AG20443 (cell line): Measurements from ENCODE around the gene EEFSEC.

Experiments used
- DNase-seq: peaks from one replicate; pipeline ENCODE4 v3.0.0; 2012; ENCODE audit warnings: low spot score, mixed read lengths

The EEFSEC gene

DNA sequence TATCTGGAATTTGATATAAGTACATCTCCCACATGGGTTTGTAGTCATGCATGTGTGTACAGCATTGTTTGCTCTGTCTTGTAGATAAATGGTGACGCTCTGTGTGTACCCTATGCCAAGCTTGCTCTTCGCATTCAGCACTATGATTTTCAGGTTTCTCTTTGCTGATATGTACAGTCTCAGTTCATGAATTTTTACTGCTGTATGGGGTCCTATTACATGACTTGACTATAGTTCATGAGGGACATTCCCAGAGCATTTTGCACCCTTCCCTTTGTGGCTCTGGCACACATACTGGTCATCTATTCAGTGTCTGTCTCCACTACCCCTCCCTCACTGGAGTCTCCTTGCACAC is 132.7 kb downstream of the EEFSEC start:
- no peak for DNase-seq

DNA sequence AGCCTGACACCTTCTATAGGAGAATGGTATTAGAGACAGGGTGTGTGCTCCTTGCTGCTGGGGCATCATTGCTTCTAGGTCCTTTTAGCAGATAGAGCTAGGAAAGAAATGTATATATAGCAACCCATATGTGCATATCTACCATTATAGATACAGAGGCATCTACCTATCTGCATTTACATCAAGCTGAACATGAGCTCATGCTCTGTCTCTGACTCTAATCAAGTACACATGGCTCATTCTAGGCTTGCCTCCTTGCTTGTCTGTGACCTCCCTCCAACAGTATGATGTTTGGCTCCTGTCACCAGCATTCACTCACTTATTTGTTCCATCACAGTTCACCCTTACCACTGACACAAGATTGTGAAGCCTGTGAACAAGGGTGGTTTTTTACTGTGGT is 133.4 kb downstream of the EEFSEC start:
- no peak for DNase-seq

DNA sequence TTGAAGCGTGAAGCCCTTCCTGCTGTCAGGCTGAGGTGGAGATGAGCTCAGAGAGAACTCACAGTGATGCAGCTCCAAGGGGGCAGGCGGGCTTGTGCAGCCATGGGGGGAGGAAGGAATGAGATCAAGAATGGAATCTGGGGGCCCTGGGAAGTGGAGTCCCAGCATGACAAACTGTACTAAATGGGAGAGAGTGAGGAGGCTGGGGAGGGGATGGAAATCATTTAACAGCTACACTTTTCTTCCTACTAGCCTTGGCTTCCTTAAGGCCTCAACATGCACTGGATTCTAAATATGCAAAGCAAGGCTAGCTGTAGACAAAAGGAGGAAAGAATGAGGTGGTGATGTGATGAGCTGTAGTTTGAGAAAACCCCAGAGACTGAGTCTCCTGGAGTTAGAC is 133.9 kb downstream of the EEFSEC start:
- DNase-seq, result no peak

DNA sequence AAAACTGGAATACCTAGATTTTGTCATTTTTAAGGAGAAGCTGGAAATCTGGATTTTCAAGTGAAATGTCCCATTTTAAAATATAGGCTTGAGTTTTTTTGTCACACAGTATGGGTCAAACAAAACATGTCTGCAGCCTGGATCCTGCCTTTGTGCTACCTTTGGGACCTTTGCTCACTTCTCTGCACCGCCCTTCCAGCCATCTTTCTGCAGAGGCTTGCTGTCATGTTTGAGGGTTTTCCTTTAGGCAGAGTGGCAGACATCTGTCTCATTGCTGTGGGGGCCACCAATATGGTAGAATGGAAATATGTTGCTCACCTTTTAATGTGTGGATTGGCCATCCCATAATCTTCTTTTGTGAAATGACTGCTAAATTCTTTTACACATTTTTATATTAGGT is 136.3 kb downstream of the EEFSEC start:
- no peak for DNase-seq

DNA sequence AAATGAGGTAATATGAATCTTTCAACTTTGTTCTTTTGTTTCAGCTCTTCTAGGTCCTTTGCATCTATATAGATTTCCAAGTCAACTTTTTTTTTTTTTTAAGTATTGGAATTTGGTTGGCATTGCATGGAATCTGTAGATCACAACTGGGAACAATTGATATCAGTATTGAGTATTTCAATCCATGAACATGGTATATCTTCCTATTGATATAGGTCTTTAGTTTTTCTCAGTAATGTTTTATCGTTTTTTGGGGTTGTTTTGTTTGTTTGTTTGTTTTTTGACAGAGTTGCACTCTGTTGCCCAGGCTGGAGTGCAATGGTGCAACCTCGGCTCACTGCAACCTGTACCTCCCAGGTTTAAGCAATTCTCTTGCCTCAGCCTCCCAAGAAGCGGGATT is 137.2 kb downstream of the EEFSEC start:
- DNase-seq, result no peak

DNA sequence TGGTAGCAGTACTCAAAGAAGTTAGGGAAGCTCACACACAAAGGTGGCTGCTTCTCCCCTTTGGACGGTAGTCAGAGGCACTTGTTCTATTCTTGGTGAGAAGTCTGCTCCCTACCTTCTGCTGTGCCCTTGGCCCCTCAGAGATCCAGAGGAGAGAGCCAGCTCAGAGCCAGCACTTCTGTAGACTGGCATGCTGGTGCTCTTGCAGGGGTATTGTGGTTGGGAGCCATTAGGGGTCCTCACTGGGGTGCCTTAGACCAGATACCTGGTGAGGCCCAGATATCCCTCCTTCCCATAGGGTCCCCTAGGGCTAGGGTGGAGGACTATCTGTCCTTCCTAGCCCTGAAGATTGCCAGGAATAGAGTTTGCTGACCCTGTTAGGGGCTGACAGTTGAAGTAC is 140.6 kb downstream of the EEFSEC start:
- no peak for DNase-seq

DNA sequence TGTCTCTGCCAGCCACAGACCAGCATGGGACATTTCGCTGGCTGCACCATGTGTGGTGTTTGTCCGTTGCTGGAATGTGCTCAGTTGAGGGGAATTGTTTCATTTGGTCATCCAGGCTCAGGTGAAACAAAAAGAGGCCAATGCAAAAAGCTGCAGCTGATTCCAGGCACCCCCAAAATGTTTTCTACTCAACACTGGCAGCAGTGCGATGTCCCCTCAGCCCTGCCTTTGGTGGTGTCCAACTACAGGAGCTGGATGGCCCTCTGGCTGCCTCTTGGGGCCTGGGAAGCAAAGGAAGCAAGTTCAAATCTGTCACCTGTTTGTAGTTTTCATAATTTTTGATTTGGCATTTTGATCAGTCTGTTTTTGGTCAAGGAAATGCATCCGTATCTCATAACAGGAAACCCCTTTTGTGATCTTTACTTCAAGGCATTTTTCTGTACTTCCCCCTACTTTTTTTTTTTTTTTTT is 141.8 kb downstream of the EEFSEC start:
- DNase-seq, result no peak

DNA sequence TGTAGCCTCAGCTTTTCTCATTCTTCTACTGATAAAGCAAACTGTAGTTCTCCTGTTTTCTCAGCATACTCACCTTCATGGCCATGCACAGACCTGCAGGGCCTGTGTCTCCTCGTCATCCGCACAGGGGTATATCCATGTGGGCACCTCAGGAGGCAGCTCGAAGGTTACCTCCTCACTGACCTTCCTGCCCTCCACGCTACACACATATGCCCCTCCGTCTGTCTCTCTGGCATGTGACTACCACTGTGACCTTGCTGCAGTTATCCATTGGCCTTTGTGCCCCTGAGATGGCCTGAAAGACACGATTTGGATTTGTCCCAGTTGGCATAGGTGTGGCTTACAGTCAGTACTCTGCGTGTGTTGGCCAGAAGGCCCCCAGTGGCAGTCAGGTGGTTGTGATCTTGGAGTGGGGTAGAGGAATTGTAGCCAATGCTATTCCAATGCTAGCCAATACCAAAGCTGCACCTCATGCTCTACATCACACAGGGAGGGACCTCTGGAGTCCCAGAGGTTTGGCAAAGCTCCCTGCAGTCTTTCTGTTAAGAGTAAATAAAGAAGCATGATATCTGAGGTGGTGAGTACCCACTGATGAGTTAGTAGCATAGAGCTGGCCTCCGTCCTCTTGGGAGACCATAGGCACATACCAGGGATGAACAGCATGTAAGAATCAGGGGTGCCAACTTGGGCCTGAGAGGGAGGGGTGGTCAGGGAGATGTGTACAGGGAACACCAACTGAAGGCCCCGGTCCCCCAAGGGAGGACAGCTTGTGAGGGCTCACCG is 143.4 kb downstream of the EEFSEC start:
- DNase-seq, result no peak

DNA sequence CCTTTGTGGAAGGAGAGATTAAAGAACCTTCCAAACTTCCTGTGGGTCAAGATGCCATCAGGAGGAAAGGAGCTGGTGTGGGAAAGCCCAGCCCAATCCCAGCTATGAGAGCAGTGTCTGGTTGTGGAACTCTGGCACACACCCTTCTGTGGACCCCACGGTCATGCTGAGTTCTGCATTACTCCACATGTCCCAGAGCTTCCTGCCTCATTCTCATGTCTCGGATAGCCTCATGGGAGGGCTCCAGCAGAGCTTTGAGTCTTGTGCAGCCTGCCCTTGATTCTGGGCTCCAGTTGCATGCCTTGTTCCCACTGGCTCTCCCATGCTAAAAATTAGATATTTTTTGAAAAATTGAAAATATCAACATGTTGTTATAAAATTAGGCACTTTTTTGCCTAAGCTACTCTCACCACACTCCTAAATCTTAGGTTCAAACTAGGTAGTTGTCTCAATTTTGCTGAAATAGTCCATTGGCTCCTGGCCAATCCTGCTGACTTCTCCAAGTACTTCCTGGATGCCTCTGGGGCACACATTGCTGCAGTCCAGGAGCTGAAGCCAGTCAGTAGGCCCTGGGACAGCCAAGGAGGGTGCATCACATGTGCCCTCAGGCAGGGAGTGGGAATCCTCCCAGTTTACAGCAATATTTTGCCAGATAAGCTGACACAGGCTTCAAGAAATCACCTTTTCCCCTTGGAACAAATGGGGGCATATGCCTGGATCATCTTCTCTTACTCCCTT is 144.3 kb downstream of the EEFSEC start:
- peak; percentile 64 for DNase-seq

DNA sequence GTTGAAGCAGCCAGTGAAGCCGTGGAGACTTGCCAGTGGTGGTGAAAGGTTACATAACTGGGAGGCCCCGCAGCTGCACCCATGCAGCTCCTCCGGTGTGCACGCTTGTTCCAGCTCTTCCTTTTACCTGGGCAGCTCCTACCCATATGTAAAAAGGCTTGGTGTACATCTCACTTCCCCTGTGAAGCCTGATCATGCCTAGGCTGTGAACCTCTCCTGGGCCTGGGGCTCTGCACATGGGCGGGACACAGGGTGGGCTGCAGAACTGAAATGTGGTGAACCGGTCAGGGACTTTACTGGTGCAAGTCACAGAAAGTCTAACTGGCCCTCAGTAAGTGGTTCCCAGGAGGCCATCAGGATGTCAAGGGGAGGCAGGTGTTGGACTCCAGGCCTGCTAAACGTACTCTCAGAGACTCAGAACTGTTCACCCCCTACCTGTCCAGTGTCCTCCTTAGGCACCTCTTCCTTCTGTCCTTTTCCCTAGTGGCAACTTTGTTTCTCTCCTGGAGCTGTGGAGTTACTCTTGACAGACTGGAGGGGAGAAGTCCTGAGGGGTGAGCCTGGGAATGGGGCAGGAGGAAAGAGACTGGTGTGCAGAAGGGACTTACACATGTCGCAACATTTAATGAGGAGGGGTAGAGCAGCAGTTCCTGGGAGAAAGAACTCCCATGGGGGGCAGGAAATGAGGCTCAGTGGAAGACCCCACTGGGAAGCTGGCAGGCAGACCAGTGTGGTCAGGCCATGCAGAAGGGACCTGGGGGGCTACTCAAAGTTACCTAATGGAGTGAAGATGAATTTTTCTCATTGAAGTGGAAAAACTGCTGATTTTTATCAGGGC is 148.1 kb downstream of the EEFSEC start:
- no peak for DNase-seq

DNA sequence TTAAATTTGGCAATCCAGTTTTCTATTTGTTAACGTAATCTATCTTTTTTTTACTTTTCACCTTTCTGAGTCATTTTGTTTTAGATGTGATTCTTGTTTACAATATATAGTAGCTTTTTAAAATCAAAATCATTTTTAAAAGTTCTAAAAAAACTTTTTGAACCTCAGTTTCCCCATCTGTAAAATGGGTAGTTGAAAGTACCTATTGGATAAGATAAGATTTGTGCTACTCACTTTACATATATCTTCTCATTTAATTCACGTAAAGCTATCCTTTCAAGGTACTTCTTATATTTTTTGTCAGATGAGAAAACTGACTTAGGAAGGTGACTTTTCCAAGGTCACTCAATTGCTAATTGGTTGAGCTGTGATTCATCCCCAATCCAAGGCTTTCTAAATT is 153.2 kb downstream of the EEFSEC start:
- no peak for DNase-seq

DNA sequence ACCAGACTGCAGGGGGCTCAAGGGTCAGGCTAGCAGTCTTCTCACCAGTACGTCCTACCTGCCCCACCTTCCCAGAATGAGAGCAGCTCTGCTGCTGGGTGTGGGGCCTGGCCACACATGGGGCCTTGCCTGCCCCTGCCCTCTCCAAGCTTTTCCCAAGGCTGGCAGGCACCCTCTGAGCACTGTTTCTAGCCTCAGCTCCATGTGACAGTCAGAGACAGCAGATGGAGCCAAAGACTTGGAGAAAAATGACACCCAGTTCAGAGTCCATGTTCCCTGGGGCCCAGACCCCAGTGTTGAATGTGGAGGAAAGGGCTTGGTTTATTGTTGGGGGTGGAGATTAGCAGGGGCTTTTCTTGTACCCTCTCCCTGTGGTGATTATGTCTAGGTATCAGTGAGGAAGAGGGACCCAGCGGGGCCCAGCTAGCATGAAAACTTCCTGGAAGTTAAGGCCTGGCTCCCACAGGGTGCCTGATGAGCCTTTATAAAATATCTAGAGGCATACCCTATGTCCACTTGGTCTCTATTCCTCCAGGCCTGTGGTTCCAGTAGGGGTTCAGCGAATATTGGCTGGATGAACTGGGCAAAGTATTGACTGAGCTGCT is 153.8 kb downstream of the EEFSEC start:
- no peak for DNase-seq

DNA sequence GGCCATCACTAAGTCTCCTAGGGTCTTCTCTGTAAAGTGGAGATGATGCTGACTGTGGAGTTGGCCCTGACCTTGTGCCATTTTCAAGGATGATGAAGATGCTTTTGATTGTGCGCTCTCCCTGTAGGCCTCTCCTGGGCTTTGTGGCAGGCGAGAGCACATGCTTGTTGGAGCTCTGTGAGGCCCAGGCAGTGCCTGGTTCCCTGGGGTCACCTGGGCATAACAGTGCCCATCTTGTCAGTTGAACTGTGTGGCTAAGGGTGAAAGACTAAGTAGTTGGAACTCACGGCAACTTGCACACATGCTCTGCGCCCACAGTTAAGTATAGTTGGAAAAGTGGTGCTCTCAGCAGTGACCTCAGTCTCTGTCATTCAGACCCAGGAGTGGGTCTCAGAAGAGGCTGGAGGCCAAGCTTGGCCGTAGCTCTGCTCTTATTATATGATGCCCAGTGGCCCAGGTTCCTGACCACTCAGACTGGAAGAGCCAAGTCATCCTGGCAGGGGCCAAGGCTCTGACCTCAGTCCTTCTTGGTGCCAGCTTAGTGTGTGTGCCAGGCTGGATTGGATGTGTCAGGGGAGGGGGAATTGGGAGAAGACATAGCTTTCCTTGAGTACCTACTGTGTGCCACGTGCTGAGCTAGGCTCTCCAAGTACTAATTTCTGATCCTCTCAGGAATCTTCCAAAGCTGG is 154.6 kb downstream of the EEFSEC start:
- no peak for DNase-seq

DNA sequence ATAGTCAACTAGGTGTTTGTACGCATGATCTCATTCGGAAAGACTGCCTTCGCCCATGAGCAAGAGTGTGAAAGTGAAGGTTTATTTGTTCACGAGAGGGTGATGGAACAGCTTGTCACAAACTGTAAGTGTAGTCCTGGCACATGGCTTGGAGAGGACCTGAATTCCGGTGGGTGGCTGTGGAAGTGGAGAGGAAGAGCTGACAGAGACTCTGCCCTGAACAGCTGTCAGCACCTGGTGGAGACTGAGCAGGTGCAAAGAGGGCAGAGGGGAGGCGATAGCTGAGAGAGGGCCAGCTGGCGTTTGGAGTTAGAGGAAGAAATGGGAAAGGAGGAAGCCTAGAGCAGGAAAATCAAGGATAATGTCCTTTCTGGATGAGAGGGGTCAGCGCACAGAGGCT is 155.7 kb downstream of the EEFSEC start:
- DNase-seq, result no peak

DNA sequence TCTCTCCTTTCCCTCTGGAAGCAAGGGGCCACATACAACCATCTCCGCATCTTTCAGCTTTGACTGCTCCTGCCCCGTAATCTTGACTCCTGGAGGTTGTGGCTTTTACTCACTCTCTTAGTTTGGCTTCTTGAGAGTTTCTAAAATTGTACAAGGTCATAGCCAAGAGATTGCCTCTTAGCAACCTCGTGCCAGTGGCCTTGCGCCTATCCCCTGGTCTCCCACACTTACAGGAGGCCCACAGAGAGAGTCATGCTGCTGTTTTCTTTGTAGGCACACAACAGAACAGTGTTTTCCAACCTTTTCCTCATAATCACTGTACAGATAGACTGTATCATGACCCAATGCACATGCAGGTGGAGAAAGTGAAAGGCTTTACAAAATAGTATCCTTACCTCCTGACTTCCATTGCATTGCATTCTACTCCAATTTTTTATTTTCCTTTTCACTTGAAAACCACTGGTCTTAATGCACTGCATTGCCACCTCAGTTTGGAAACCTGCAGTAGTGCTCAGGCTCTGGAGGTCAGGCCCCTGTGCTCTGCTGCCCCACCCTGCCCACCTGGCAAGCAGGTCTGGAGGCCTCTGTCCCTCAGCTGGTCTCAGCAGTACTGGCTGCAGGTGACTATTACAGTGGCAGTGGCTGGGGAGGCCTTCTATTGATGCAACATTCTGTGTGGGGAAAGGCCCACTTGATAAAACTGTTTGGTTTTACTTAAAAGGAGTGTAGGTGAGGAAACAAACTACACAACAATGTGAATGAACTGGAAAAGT is 157.2 kb downstream of the EEFSEC start:
- DNase-seq, result no peak

DNA sequence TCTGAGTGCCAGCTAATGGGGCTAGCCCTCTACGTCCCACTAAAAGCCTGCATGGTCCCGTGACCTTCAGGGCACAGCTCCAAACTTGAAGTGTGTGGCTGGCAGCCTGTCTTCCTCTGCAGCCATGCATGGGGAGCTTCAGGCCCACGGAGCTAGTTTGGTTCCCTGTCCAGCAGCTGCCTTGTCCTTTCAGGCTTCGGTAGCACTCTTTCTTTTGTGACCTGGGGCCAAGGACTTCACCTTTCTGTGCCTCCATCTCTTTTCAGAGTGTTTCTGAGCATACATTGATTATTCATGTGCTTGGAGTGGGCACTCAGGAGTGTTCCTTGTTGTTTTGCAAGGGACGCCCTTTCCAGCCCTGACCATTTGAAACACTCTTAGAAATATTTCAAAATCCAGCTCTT is 158.2 kb downstream of the EEFSEC start:
- DNase-seq, result no peak

DNA sequence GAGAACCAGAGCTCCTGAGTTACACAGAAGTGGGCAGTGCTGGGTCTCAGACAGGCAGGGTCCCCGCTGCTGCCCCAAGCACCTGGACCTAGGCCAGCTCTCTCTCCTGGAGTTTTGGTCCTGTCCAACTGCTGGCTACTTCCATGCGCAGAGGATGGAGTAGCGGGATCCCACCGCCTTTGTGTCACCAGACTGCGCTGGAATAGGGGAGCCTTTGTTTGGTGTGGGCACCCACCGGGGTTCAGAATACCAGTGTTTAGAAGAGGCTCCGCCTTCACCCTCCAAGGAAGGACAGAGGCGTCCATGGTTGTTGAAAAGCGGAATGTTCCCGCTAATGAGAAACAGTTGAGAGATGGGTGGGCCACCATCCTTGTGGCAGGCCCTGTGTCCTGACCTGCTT is 159.0 kb downstream of the EEFSEC start:
- no peak for DNase-seq

DNA sequence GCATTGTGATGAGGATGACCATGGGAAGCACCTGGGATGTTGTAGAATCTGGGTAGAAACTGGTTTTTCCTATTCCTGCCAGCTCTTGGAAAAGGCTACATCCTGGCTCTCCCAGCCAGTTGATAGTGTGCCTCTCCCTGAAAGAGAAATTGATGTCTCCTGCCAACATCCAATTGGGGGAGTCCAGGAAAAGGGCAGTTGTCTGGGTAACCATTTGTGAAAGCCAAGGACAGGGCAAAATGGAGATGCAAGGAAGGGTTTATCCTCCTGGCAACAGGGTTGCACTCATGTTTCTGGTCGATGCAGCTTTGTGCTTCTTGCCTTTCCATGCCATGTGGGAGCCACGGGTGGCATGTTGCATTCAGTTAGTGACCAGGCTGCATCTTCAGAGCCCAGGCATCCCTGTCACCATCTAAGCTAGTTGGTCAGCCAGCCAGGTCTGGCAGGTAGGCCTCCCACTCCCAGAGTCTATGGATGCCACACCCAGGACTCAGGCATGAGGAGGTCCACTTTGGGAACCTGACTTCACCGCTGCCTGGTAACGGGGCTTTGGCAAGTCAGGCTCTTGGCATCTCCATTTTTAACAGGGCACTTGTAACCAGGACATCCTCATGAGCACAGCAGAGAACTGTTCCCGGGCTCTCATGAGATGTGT is 159.9 kb downstream of the EEFSEC start:
- no peak for DNase-seq

DNA sequence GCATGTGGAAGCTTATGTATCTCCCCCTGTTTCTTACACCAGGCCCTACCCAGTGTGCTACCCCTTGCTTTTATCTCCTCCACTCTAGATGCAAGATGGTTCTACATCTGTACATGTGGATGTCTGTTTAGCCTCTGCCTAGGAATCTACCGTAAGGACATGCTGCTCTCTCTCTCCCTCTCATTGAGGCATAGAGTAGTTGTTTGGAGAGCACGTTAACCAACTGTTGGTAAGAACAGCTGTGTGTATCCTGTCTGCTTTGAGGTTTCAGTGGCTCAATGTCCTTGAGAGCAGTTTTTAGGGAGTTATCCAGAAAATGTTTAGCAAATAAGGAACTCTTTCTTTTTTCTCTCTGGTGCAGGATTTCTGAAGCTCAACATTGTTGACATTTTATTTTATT is 160.7 kb downstream of the EEFSEC start:
- no peak for DNase-seq

DNA sequence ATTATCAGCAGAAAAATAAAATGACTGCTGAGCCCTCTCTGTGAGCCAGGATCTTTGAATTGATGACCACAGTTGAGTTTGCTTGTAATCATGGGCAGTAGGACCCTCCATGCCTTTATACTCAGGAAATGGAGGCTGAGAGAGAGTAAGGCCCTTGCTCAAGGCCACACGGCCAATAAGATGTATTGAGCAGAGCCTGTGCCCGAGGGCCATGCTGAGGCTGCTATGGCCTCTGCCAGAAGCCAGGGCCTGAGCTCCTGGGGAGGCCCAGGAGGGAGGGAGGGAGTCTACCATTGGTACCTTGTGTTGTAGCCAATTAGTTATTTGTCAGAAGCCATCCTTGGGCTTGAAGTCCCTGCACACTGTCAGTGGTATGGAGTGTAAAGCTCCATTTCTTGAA is 162.0 kb downstream of the EEFSEC start:
- DNase-seq, result no peak
